Prostate gland (tissue), 2 donors: ENCODE measurements around the gene GPR157.

Source experiments
- POLR2A ChIP-seq: fragments of 450-650 bp; IDR thresholded peaks from one replicate; pipeline ENCODE4 v1.6.1; 2016; ENCODE audit warnings: antibody characterized with exemption, mild to moderate bottlenecking
- POLR2AphosphoS5 ChIP-seq: sonication (generic); formaldehyde crosslinking; IDR thresholded peaks from one replicate; pipeline ENCODE4 v1.6.1; 2017; ENCODE audit warnings: antibody characterized with exemption
- TF ChIP-seq, protein P1 (sequence below), 4 experiments: fragments of 200-600 bp in 2 of 4; fragments of 450-650 bp in 2 of 4; sonication (generic) in 2 of 4; IDR thresholded peaks; 1 replicate in 3 of 4; 2 replicates in 1 of 4; pipeline ENCODE4 v1.5.1; 2016 to 2019; ENCODE audit warnings: antibody characterized with exemption in 4 of 4, mild to moderate bottlenecking in 2 of 4, moderate library complexity in 2 of 4

DNA sequence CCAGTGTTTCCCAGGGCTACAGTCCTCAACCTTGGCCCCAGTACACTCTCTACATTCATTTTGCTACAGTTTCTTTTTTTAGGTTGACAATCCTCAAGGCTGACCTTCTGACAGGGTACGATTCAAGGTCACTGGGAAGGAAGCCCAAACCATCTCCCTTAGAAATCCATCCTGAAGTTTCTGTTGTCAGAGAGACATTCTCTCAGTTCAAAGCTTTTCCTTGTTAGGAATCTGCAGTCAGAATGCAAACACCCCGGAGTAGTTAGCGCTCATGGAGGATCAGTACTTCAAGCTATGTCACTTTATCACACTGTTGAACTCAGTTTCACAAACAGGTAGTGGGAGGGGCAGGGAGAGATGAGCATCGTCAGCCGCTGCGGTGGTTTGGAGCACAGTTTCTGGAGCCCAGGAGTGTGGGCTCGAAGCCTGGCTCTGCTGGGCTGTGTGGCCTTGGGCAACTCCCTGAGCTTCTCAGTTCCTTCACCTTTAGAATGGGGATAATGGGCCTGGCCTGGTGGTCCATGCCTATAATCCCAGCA, 63.6 kb downstream of the GPR157 start:
- TF ChIP-seq, protein P1, sequence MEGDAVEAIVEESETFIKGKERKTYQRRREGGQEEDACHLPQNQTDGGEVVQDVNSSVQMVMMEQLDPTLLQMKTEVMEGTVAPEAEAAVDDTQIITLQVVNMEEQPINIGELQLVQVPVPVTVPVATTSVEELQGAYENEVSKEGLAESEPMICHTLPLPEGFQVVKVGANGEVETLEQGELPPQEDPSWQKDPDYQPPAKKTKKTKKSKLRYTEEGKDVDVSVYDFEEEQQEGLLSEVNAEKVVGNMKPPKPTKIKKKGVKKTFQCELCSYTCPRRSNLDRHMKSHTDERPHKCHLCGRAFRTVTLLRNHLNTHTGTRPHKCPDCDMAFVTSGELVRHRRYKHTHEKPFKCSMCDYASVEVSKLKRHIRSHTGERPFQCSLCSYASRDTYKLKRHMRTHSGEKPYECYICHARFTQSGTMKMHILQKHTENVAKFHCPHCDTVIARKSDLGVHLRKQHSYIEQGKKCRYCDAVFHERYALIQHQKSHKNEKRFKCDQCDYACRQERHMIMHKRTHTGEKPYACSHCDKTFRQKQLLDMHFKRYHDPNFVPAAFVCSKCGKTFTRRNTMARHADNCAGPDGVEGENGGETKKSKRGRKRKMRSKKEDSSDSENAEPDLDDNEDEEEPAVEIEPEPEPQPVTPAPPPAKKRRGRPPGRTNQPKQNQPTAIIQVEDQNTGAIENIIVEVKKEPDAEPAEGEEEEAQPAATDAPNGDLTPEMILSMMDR (IDR thresholded peaks at IDR 0.05) = no peak
- no peak for TF ChIP-seq POLR2A
- TF ChIP-seq POLR2AphosphoS5 = no peak
